HK-2 (cell line): Measurements from ENCODE around the gene NKX2-1.

Source experiments
- DNase-seq: peaks from one replicate; pipeline ENCODE4 v3.0.0-alpha.2; 2018; ENCODE audit not compliant: unreplicated experiment

Gene NKX2-1

GRCh38 chr14:36518031-36518585 lies 1.9 kb downstream of the NKX2-1 start:
- no peak for DNase-seq

- DNase-seq = no peak
These were observed 2.6 kb downstream of the NKX2-1 start for GRCh38 chr14:36517242-36518030.

GRCh38 chr14:36516719-36517241 lies 3.3 kb downstream of the NKX2-1 start:
- DNase-seq = no peak

GRCh38 chr14:36515896-36516718 lies 3.9 kb downstream of the NKX2-1 start:
- DNase-seq = no peak

GRCh38 chr14:36515105-36515593 lies 4.9 kb downstream of the NKX2-1 start:
- no peak for DNase-seq

GRCh38 chr14:36514278-36515104 lies 5.5 kb downstream of the NKX2-1 start:
- no peak for DNase-seq

GRCh38 chr14:36513451-36514277 lies 6.4 kb downstream of the NKX2-1 start:
- DNase-seq = no peak

- DNase-seq = no peak
These were observed 7.0 kb downstream of the NKX2-1 start for GRCh38 chr14:36513012-36513420.

GRCh38 chr14:36512585-36513003 lies 7.4 kb downstream of the NKX2-1 start:
- no peak for DNase-seq

- no peak for DNase-seq
These were observed 7.9 kb downstream of the NKX2-1 start for GRCh38 chr14:36511981-36512584.

GRCh38 chr14:36510874-36511273 lies 9.2 kb downstream of the NKX2-1 start:
- DNase-seq = no peak

GRCh38 chr14:36510078-36510799 lies 9.8 kb downstream of the NKX2-1 start:
- no peak for DNase-seq

- no peak for DNase-seq
These were observed 10.7 kb downstream of the NKX2-1 start for GRCh38 chr14:36509069-36509917.

- no peak for DNase-seq
These were observed 11.5 kb downstream of the NKX2-1 start for GRCh38 chr14:36508418-36509068.

- no peak for DNase-seq
These were observed 12.1 kb downstream of the NKX2-1 start for GRCh38 chr14:36507847-36508417.

- no peak for DNase-seq
These were observed 13.1 kb downstream of the NKX2-1 start for GRCh38 chr14:36506732-36507614.
